Brain microvascular endothelial cell (primary cell): ENCODE measurements around the gene SBF2.
"Not testable (repeated sequence)": the region's sequence is repeated elsewhere in the genome, so short reads cannot be mapped to it uniquely, and the experiment has no call there.

Experiments used
- DNase-seq: peaks from one replicate; pipeline ENCODE4 v3.0.0-alpha.2; 2020
- H3K27ac ChIP-seq: fragments of 250-450 bp; sonication (Bioruptor Pico); 2 replicates; pipeline ENCODE4 v1.5.1; 2020; ENCODE audit warnings: mild to moderate bottlenecking, moderate library complexity
- H3K27me3 ChIP-seq: fragments of 250-450 bp; sonication (Bioruptor Pico); replicated peaks from 2 replicates; pipeline ENCODE4 v1.5.1; 2020; ENCODE audit warnings: mild to moderate bottlenecking
- H3K36me3 ChIP-seq: fragments of 250-450 bp; sonication (Bioruptor Pico); replicated peaks from 2 replicates; pipeline ENCODE4 v1.5.1; 2020; ENCODE audit warnings: mild to moderate bottlenecking
- H3K4me3 ChIP-seq: 2 replicates; pipeline ENCODE4 v1.5.1; 2011; ENCODE audit warnings: low read depth, mild to moderate bottlenecking, control low read depth, low read length, moderate library complexity
- in situ Hi-C: cut with HindIII; loops from 2 replicates; pipeline ENCODE4 v1.10.0; 2017; ENCODE audit warnings: low sequenced_read_pairs, low pct_ligation_motif_present
- TF ChIP-seq, protein P1 (sequence below): IDR thresholded peaks from 2 replicates; pipeline ENCODE4 v1.5.1; 2011; ENCODE audit warnings: low read depth, mild to moderate bottlenecking, moderate library complexity, low read length, control low read depth, inconsistent platforms; ENCODE audit errors: missing control alignments

Gene SBF2

GRCh38 chr11:9901943-9902342 lies 392.1 kb downstream of the SBF2 start:
- in situ Hi-C loops = no loop called here
- Histone ChIP-seq H3K27me3 (no peaks in the 10 kb centered on the region), H3K27ac (peak overlapping the region; percentile 60), H3K4me3 (no peak overlapping the region), H3K36me3 (no peaks in the 10 kb centered on the region)
- TF ChIP-seq, protein P1, sequence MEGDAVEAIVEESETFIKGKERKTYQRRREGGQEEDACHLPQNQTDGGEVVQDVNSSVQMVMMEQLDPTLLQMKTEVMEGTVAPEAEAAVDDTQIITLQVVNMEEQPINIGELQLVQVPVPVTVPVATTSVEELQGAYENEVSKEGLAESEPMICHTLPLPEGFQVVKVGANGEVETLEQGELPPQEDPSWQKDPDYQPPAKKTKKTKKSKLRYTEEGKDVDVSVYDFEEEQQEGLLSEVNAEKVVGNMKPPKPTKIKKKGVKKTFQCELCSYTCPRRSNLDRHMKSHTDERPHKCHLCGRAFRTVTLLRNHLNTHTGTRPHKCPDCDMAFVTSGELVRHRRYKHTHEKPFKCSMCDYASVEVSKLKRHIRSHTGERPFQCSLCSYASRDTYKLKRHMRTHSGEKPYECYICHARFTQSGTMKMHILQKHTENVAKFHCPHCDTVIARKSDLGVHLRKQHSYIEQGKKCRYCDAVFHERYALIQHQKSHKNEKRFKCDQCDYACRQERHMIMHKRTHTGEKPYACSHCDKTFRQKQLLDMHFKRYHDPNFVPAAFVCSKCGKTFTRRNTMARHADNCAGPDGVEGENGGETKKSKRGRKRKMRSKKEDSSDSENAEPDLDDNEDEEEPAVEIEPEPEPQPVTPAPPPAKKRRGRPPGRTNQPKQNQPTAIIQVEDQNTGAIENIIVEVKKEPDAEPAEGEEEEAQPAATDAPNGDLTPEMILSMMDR = no peak
- no peak for DNase-seq

DNA sequence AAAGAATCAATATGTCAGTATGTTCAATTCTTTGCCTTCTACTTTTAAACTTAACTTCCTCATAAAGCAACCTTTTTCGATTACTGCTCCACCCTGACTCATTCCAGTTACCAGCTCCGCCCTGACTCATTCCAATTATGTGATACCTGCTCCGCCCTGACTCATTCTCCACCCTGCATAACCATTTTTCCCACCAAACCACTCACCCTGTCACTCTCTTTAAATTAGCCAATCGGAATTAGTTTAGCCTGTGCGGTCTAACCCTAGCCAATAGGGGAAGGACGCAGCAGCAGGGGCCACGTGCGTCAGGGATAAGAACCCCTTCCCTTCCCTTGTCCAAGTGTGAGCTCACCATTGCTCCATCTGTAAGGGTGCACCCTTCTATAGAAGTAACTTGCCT lies 393.8 kb downstream of the SBF2 start:
- in situ Hi-C loops, H3K36me3 ChIP-seq, H3K4me3 ChIP-seq, H3K27me3 ChIP-seq: not testable (repeated sequence)
- DNase-seq = peak; percentile 96
- H3K27ac ChIP-seq = peak overlapping the region; percentile 64

GRCh38 chr11:9899676-9900075 lies 394.3 kb downstream of the SBF2 start:
- TF ChIP-seq, protein P1 = no peak
- no peak for DNase-seq
- no peaks in the 10 kb centered on the region for H3K27me3 ChIP-seq
- H3K36me3 ChIP-seq = no peaks in the 10 kb centered on the region
- in situ Hi-C loops = no loop called here
- no peak overlapping the region for H3K4me3 ChIP-seq
- H3K27ac ChIP-seq = peak overlapping the region; percentile 64

- Histone ChIP-seq H3K4me3 (no peak overlapping the region), H3K36me3 (no peaks in the 10 kb centered on the region), H3K27ac (no peak overlapping the region), H3K27me3 (no peaks in the 10 kb centered on the region)
- TF ChIP-seq, protein P1 = no peak
- in situ Hi-C loops = no loop called here
- DNase-seq = no peak
Measured at GRCh38 chr11:9896902-9897301, 397.1 kb downstream of the SBF2 start.

- DNase-seq = no peak
- H3K36me3 ChIP-seq = no peaks in the 10 kb centered on the region
- H3K27ac ChIP-seq = no peak overlapping the region
- no peak overlapping the region for H3K4me3 ChIP-seq
- H3K27me3 ChIP-seq = no peaks in the 10 kb centered on the region
- TF ChIP-seq, protein P1 = no peak
- in situ Hi-C loops = no loop called here
Measured at GRCh38 chr11:9895006-9895405, 399.0 kb downstream of the SBF2 start.

DNA sequence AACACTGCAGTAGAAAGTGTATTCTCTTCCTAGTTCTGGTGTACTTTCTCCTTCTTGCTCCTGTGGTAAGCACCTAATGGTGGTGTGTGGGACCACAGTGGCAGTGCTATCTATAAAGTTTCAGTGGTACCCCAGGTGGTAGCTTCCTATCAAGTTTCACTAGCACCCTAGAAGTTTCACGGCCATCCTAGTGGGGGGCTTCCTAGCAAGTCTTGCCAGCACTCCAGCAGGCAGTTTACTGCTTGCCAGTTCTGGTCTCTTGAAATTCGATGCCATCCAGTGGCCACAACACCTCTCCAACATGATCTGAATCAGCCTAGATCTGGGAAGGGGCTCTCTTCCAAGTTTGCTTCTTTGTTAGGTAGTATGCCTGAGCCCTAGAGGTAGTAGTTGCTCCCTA lies 400.5 kb downstream of the SBF2 start:
- no peak overlapping the region for H3K27ac ChIP-seq
- H3K36me3 ChIP-seq = no peaks in the 10 kb centered on the region
- in situ Hi-C loops = no loop called here
- H3K4me3 ChIP-seq = no peak overlapping the region
- DNase-seq = no peak
- TF ChIP-seq, protein P1 = no peak
- H3K27me3 ChIP-seq = no peaks in the 10 kb centered on the region

- H3K27ac ChIP-seq = no peak overlapping the region
- H3K27me3 ChIP-seq = no peaks in the 10 kb centered on the region
- TF ChIP-seq, protein P1 = no peak
- H3K36me3 ChIP-seq = no peaks in the 10 kb centered on the region
- in situ Hi-C loops = no loop called here
- no peak for DNase-seq
- H3K4me3 ChIP-seq = no peak overlapping the region
Measured at GRCh38 chr11:9888938-9889337, 405.1 kb downstream of the SBF2 start.
